PC-3 (cell line): ENCODE results near the gene PKIG.

Experiments
- CTCF ChIP-seq: fragments of 300-600 bp; sonication (generic); conservative IDR thresholded peaks from 2 replicates; pipeline ENCODE4 v1.5.1; 2017; ENCODE audit warnings: antibody characterized with exemption, low read depth, mild to moderate bottlenecking, low read length
- EZH2 ChIP-seq: fragments of 300-600 bp; sonication (generic); IDR thresholded peaks from one replicate; pipeline ENCODE4 v1.6.1; 2017; ENCODE audit warnings: antibody characterized with exemption, mild to moderate bottlenecking, low read length; ENCODE audit not compliant: unreplicated experiment
- EZH2phosphoT487 ChIP-seq: fragments of 300-600 bp; sonication (generic); IDR thresholded peaks from 2 replicates; pipeline ENCODE4 v1.6.1; 2018; ENCODE audit warnings: mild to moderate bottlenecking, antibody characterized with exemption, low read length, borderline replicate concordance

- TF ChIP-seq CTCF = no peak
- TF ChIP-seq EZH2phosphoT487 = no peak
- TF ChIP-seq EZH2 = no peak
Measured at GRCh38 chr20:44536175-44536574, 46.2 kb upstream of the PKIG start.
